ENCODE results near the gene GPR17.

GPR17 gene

GRCh38 chr2:127674241-127675209 lies 28.6 kb downstream of the GPR17 start:
- peak; percentile 53 for DNase-seq

GRCh38 chr2:127675331-127676261 lies 29.6 kb downstream of the GPR17 start, which contains the start of gene LIMS2:
LIMS2 (minus strand) TSS chr2:127675530; CDS start chr2:127675024, 506 bp downstream.
- DNase-seq, result peak; percentile 52

- DNase-seq, result no peak
Observed at GRCh38 chr2:127676906-127677305, 31.0 kb downstream of the GPR17 start.

- DNase-seq, result no peak
Observed at GRCh38 chr2:127678531-127678930, 32.6 kb downstream of the GPR17 start.

GRCh38 chr2:127678991-127679390 lies 33.0 kb downstream of the GPR17 start:
- no peak for DNase-seq

GRCh38 chr2:127679680-127680361 lies 33.9 kb downstream of the GPR17 start:
- no peak for DNase-seq

- no peak for DNase-seq
Observed at GRCh38 chr2:127680706-127681287, 34.8 kb downstream of the GPR17 start.

- no peak for DNase-seq
Observed at GRCh38 chr2:127681288-127681804, 35.4 kb downstream of the GPR17 start.

GRCh38 chr2:127681976-127682857 lies 36.3 kb downstream of the GPR17 start:
- DNase-seq, result no peak

GRCh38 chr2:127683056-127683455 lies 37.1 kb downstream of the GPR17 start:
- no peak for DNase-seq

GRCh38 chr2:127683757-127684156 lies 37.8 kb downstream of the GPR17 start:
- no peak for DNase-seq

GRCh38 chr2:127685410-127686080 lies 39.6 kb downstream of the GPR17 start:
- DNase-seq, result no peak

GRCh38 chr2:127688405-127688804 lies 42.5 kb downstream of the GPR17 start:
- DNase-seq, result no peak

- DNase-seq, result no peak
Observed at GRCh38 chr2:127690696-127691095, 44.7 kb downstream of the GPR17 start.

GRCh38 chr2:127694986-127695385 lies 49.0 kb downstream of the GPR17 start:
- no peak for DNase-seq

- no peak for DNase-seq
Observed at GRCh38 chr2:127695491-127696472, 49.8 kb downstream of the GPR17 start.

- no peak for DNase-seq
Observed at GRCh38 chr2:127697482-127698180, 51.7 kb downstream of the GPR17 start.

- DNase-seq, result no peak
Observed at GRCh38 chr2:127698553-127699355, 52.8 kb downstream of the GPR17 start.

Measured in right forelimb (tissue), 1 donor.